Hepatocyte (in vitro differentiated cells): ENCODE data around the gene SSR3.

Source experiments
- EZH2 ChIP-seq: fragments of 200-600 bp; sonication (generic); IDR thresholded peaks from 2 replicates; pipeline ENCODE4 v1.6.1; 2016; ENCODE audit warnings: antibody characterized with exemption, mild to moderate bottlenecking, borderline replicate concordance
- EZH2phosphoT487 ChIP-seq: fragments of 200-600 bp; sonication (generic); IDR thresholded peaks from one replicate; pipeline ENCODE4 v1.6.1; 2018; ENCODE audit warnings: antibody characterized with exemption, mild to moderate bottlenecking, low read depth, moderate library complexity; ENCODE audit not compliant: unreplicated experiment, severe bottlenecking
- TF ChIP-seq, protein P1 (sequence below): fragments of 200-600 bp; sonication (generic); IDR thresholded peaks from 2 replicates; pipeline ENCODE4 v1.5.1; 2016; ENCODE audit warnings: antibody characterized with exemption, mild to moderate bottlenecking; ENCODE audit not compliant: poor library complexity

DNA sequence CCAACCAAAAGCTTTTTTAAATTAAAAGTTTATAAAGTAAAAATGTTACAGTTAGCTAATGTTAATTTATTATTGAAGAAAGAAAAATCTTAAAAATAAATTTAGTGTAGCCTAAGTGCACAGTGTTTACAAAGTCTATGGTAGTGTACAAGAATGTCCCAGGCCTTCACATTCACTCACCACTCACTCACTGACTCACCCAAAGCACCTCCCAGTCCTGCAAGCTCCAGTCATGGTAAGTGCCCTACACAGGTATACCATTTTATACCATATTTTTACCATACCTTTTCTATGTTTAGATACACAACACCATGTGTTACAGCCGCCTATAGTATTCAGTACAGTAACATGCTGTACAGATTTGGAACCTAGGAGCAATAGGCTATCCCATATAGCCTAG is 29.1 kb downstream of the SSR3 start:
- TF ChIP-seq EZH2 (no peak), EZH2phosphoT487 (no peak)
- TF ChIP-seq, protein P1, sequence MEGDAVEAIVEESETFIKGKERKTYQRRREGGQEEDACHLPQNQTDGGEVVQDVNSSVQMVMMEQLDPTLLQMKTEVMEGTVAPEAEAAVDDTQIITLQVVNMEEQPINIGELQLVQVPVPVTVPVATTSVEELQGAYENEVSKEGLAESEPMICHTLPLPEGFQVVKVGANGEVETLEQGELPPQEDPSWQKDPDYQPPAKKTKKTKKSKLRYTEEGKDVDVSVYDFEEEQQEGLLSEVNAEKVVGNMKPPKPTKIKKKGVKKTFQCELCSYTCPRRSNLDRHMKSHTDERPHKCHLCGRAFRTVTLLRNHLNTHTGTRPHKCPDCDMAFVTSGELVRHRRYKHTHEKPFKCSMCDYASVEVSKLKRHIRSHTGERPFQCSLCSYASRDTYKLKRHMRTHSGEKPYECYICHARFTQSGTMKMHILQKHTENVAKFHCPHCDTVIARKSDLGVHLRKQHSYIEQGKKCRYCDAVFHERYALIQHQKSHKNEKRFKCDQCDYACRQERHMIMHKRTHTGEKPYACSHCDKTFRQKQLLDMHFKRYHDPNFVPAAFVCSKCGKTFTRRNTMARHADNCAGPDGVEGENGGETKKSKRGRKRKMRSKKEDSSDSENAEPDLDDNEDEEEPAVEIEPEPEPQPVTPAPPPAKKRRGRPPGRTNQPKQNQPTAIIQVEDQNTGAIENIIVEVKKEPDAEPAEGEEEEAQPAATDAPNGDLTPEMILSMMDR: no peak
